ENCODE data around the gene EPHB4. TPM values are rescaled to one million over a fixed set of nuclear protein-coding genes. Genes with fewer than 3 reads are reported as not detected.

Gene EPHB4
- total and polyA plus RNA-seq, 10 of the 15 experiments (the other 5 are each of a cell fraction or from before 2014, with no cell fraction given): 0.32 to 0.85 (median 0.48) TPM; not detected in 4

DNA sequence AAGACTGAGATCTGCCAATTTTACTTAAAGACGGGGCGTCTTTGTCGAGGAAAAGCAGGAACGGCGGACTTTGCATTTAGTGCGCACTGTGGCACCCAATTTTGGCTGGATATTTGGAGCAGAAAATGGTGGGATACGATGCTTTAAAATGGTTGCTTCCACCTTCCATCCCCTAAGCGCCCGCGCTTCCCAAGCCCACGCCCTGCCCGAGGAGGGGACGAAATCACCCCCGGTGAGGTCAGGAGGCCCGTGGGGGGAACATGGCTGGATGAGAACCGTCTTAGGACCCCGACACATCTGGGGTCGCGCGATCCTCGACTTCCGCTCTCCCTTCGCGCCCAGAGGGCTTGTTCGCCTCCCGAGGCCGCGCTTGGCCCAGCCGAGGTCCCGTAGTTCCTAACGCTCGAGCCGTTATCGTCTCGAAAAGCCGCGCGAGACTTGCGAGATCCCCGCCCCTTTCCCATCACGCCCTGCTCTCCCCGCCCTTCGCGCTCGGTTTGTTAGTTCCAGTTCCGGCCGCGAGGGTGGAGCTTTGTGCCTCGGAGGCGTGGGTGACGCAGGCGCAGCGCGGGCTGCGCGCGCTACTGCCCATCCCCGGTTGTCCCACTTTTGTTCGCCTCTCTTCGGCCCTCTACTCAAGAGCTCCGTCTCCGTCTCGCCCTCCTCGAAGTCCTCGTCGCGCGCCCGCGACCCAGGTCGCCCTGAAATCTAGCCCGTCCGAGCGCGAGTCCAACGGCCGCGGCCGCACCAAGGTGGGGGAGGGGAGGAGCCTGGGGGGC is 47.4 kb upstream of the EPHB4 start, which contains the start of gene SRRT (continued):
- TF ChIP-seq SREBF1 (IDR thresholded peaks at IDR 0.05; ENCODE audit: low read length) (no peak), CBX3 (IDR thresholded peaks at IDR 0.05; ENCODE audit: borderline replicate concordance, low read depth) (no peak), MTA2 (IDR thresholded peaks at IDR 0.05; ENCODE audit: low read depth) (peak; percentile 53; the same call in 1 of the 2 replicates), POLR2A (IDR thresholded peaks at IDR 0.05; ENCODE audit: low read depth, low read length) (peak; percentile 96), SMC3 (IDR thresholded peaks at IDR 0.05; ENCODE audit: borderline replicate concordance, low read length) (no peak), NRF1 (conservative IDR thresholded peaks at IDR 0.05; ENCODE audit: low read depth, low read length) (peak; percentile 91), STAT3 (IDR thresholded peaks at IDR 0.05; ENCODE audit: low read depth, low read length) (no peak), TBL1XR1 (IDR thresholded peaks at IDR 0.05; ENCODE audit: low read depth, low read length) (no peak; the same call in 1 of the 2 replicates), NFIC (IDR thresholded peaks at IDR 0.05; ENCODE audit: low read depth, low read length) (no peak), TCF12 (IDR thresholded peaks at IDR 0.05; ENCODE audit: low read depth, low read length) (0 out of 2 replicates have a peak, but pooled peaks have one; percentile 45), PRDM15 (CRISPR knock-in tag; IDR thresholded peaks at IDR 0.05) (0 out of 2 replicates have a peak, but pooled peaks have one; percentile 34), SREBF2 (IDR thresholded peaks at IDR 0.05; ENCODE audit: low read length) (no peak), ZBED1 (IDR thresholded peaks at IDR 0.05; ENCODE audit: borderline replicate concordance) (0 out of 2 replicates have a peak, but pooled peaks have one; percentile 10), ETV6 (conservative IDR thresholded peaks at IDR 0.05 in 1 of 2, IDR thresholded peaks at IDR 0.05 in 1 of 2; ENCODE audit: borderline replicate concordance in 1 of 2, low read depth in 1 of 2) (0 out of 4 replicates have a peak, but pooled peaks of 1 of the 2 experiments have one; percentile 20), DPF2 (IDR thresholded peaks at IDR 0.05) (no peak; the same call in 1 of the 2 replicates), CBX5 (IDR thresholded peaks at IDR 0.05; ENCODE audit: low read depth) (no peak)
- TF ChIP-seq, protein P1, sequence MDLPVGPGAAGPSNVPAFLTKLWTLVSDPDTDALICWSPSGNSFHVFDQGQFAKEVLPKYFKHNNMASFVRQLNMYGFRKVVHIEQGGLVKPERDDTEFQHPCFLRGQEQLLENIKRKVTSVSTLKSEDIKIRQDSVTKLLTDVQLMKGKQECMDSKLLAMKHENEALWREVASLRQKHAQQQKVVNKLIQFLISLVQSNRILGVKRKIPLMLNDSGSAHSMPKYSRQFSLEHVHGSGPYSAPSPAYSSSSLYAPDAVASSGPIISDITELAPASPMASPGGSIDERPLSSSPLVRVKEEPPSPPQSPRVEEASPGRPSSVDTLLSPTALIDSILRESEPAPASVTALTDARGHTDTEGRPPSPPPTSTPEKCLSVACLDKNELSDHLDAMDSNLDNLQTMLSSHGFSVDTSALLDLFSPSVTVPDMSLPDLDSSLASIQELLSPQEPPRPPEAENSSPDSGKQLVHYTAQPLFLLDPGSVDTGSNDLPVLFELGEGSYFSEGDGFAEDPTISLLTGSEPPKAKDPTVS (IDR thresholded peaks at IDR 0.05; ENCODE audit: low read depth, low read length): no peak
- TF ChIP-seq, protein P2, sequence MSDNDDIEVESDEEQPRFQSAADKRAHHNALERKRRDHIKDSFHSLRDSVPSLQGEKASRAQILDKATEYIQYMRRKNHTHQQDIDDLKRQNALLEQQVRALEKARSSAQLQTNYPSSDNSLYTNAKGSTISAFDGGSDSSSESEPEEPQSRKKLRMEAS (IDR thresholded peaks at IDR 0.05; ENCODE audit: low read depth, low read length): no peak
- TF ChIP-seq, protein P3, sequence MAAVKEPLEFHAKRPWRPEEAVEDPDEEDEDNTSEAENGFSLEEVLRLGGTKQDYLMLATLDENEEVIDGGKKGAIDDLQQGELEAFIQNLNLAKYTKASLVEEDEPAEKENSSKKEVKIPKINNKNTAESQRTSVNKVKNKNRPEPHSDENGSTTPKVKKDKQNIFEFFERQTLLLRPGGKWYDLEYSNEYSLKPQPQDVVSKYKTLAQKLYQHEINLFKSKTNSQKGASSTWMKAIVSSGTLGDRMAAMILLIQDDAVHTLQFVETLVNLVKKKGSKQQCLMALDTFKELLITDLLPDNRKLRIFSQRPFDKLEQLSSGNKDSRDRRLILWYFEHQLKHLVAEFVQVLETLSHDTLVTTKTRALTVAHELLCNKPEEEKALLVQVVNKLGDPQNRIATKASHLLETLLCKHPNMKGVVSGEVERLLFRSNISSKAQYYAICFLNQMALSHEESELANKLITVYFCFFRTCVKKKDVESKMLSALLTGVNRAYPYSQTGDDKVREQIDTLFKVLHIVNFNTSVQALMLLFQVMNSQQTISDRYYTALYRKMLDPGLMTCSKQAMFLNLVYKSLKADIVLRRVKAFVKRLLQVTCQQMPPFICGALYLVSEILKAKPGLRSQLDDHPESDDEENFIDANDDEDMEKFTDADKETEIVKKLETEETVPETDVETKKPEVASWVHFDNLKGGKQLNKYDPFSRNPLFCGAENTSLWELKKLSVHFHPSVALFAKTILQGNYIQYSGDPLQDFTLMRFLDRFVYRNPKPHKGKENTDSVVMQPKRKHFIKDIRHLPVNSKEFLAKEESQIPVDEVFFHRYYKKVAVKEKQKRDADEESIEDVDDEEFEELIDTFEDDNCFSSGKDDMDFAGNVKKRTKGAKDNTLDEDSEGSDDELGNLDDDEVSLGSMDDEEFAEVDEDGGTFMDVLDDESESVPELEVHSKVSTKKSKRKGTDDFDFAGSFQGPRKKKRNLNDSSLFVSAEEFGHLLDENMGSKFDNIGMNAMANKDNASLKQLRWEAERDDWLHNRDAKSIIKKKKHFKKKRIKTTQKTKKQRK (IDR thresholded peaks at IDR 0.05; ENCODE audit: low read depth, low read length): no peak
- TF ChIP-seq, protein P4, sequence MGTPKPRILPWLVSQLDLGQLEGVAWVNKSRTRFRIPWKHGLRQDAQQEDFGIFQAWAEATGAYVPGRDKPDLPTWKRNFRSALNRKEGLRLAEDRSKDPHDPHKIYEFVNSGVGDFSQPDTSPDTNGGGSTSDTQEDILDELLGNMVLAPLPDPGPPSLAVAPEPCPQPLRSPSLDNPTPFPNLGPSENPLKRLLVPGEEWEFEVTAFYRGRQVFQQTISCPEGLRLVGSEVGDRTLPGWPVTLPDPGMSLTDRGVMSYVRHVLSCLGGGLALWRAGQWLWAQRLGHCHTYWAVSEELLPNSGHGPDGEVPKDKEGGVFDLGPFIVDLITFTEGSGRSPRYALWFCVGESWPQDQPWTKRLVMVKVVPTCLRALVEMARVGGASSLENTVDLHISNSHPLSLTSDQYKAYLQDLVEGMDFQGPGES (IDR thresholded peaks at IDR 0.05): peak; percentile 6; the same call in 1 of the 2 replicates
